ENCODE results near the gene DCTN4.
"Not testable (repeated sequence)": the region's sequence is repeated elsewhere in the genome, so short reads cannot be mapped to it uniquely, and the experiment has no call there.

DCTN4 gene

GRCh38 chr5:150758531-150759333 is at the start of gene DCTN4:
Gene DCTN4, minus strand, starts transcription at chr5:150759017. Its CDS starts 24 bp downstream, at chr5:150758993.
- peak; percentile 87 to 92 for DNase-seq (ENCODE audit: low read depth in 1 of 2, low spot score in 1 of 2)

- no peak for DNase-seq (ENCODE audit: low read depth in 1 of 2, low spot score in 1 of 2)
These were observed 45.6 kb upstream of the DCTN4 start for GRCh38 chr5:150804388-150804787.

GRCh38 chr5:150801117-150801927 is 42.5 kb upstream of the DCTN4 start:
- no peak for DNase-seq (ENCODE audit: low read depth in 1 of 2, low spot score in 1 of 2)

GRCh38 chr5:150797384-150797783 is 38.6 kb upstream of the DCTN4 start:
- no peak for DNase-seq (ENCODE audit: low read depth in 1 of 2, low spot score in 1 of 2)

GRCh38 chr5:150794927-150795326 is 36.1 kb upstream of the DCTN4 start:
- no peak for DNase-seq (ENCODE audit: low read depth in 1 of 2, low spot score in 1 of 2)

- DNase-seq (ENCODE audit: low read depth in 1 of 2, low spot score in 1 of 2), result not testable (repeated sequence)
These were observed 34.6 kb upstream of the DCTN4 start for GRCh38 chr5:150793423-150793888.

- no peak for DNase-seq (ENCODE audit: low read depth in 1 of 2, low spot score in 1 of 2)
These were observed 32.7 kb upstream of the DCTN4 start for GRCh38 chr5:150791536-150791935.

GRCh38 chr5:150789943-150790611 is 31.3 kb upstream of the DCTN4 start:
- DNase-seq (ENCODE audit: low read depth in 1 of 2, low spot score in 1 of 2), result peak in 1 of 2 donors; percentile 81

GRCh38 chr5:150789450-150789849 is 30.6 kb upstream of the DCTN4 start:
- no peak for DNase-seq (ENCODE audit: low read depth in 1 of 2, low spot score in 1 of 2)

GRCh38 chr5:150788977-150789376 is 30.2 kb upstream of the DCTN4 start:
- DNase-seq (ENCODE audit: low read depth in 1 of 2, low spot score in 1 of 2), result no peak

GRCh38 chr5:150787656-150788055 is 28.8 kb upstream of the DCTN4 start:
- DNase-seq (ENCODE audit: low read depth in 1 of 2, low spot score in 1 of 2), result no peak

GRCh38 chr5:150786876-150787275 is 28.1 kb upstream of the DCTN4 start:
- DNase-seq (ENCODE audit: low read depth in 1 of 2, low spot score in 1 of 2), result no peak

GRCh38 chr5:150785950-150786349 is 27.1 kb upstream of the DCTN4 start:
- no peak for DNase-seq (ENCODE audit: low read depth in 1 of 2, low spot score in 1 of 2)

GRCh38 chr5:150783422-150783928 is 24.7 kb upstream of the DCTN4 start:
- peak in 1 of 2 donors; percentile 65 for DNase-seq (ENCODE audit: low read depth in 1 of 2, low spot score in 1 of 2)

- no peak for DNase-seq (ENCODE audit: low read depth in 1 of 2, low spot score in 1 of 2)
These were observed 24.0 kb upstream of the DCTN4 start for GRCh38 chr5:150782850-150783249.

GRCh38 chr5:150781706-150782614 is 23.1 kb upstream of the DCTN4 start:
- no peak for DNase-seq (ENCODE audit: low read depth in 1 of 2, low spot score in 1 of 2)

- no peak for DNase-seq (ENCODE audit: low read depth in 1 of 2, low spot score in 1 of 2)
These were observed 22.0 kb upstream of the DCTN4 start for GRCh38 chr5:150780816-150781221.

GRCh38 chr5:150780187-150780692 is 21.4 kb upstream of the DCTN4 start:
- no peak for DNase-seq (ENCODE audit: low read depth in 1 of 2, low spot score in 1 of 2)

GRCh38 chr5:150779397-150780186 is 20.8 kb upstream of the DCTN4 start:
- no peak for DNase-seq (ENCODE audit: low read depth in 1 of 2, low spot score in 1 of 2)
